ENCODE data around the gene TMEM100. TPM values are rescaled to one million over a fixed set of nuclear protein-coding genes. Genes with fewer than 3 reads are reported as not detected.

TMEM100 gene
- total RNA-seq, 1 donor from 2014 or later, result 443 TPM

GRCh38 chr17:55743103-55743679 lies 20.5 kb upstream of the TMEM100 start:
- ATAC-seq (no peak), DNase-seq (no peak)
- H3K27ac ChIP-seq, result no peak overlapping the region
- no peak overlapping the region for H3K4me3 ChIP-seq
- no peaks in the 10 kb centered on the region for H3K4me1 ChIP-seq
- intact Hi-C loops (cut with DNase I), result no loop called here
- no peaks in the 10 kb centered on the region for H3K36me3 ChIP-seq
- no peaks in the 10 kb centered on the region for H3K9me3 ChIP-seq
- no peak for TF ChIP-seq CTCF (IDR thresholded peaks at IDR 0.05)
- no peaks in the 10 kb centered on the region for H3K27me3 ChIP-seq (ENCODE audit: low read depth)

GRCh38 chr17:55742272-55743102 lies 19.8 kb upstream of the TMEM100 start:
- H3K4me1 ChIP-seq, result no peaks in the 10 kb centered on the region
- H3K4me3 ChIP-seq, result no peak overlapping the region
- no peak for ATAC-seq
- no peaks in the 10 kb centered on the region for H3K36me3 ChIP-seq
- TF ChIP-seq CTCF (IDR thresholded peaks at IDR 0.05), result no peak
- no peaks in the 10 kb centered on the region for H3K9me3 ChIP-seq
- H3K27ac ChIP-seq, result no peak overlapping the region
- intact Hi-C loops (cut with DNase I), result no loop called here
- DNase-seq, result no peak
- H3K27me3 ChIP-seq (ENCODE audit: low read depth), result no peaks in the 10 kb centered on the region

- Histone ChIP-seq H3K27ac (no peak overlapping the region), H3K36me3 (no peaks in the 10 kb centered on the region), H3K9me3 (no peaks in the 10 kb centered on the region), H3K4me3 (no peak overlapping the region), H3K4me1 (no peaks in the 10 kb centered on the region), H3K27me3 (ENCODE audit: low read depth) (no peaks in the 10 kb centered on the region)
- intact Hi-C loops (cut with DNase I), result no loop called here
- ATAC-seq, result no peak
- no peak for DNase-seq
- no peak for TF ChIP-seq CTCF (IDR thresholded peaks at IDR 0.05)
These were observed 18.7 kb upstream of the TMEM100 start for GRCh38 chr17:55741356-55741700.

- Histone ChIP-seq H3K4me1 (peaks cover 4% of the 10 kb centered on the region), H3K27me3 (ENCODE audit: low read depth) (no peaks in the 10 kb centered on the region), H3K4me3 (no peak overlapping the region), H3K9me3 (no peaks in the 10 kb centered on the region), H3K36me3 (no peaks in the 10 kb centered on the region), H3K27ac (no peak overlapping the region)
- DNase-seq (no peak), ATAC-seq (no peak)
- intact Hi-C loops (cut with DNase I), result no loop called here
- no peak for TF ChIP-seq CTCF (IDR thresholded peaks at IDR 0.05)
These were observed 18.1 kb upstream of the TMEM100 start for GRCh38 chr17:55740511-55741355.

- Histone ChIP-seq H3K4me1 (peaks cover 21% of the 10 kb centered on the region), H3K4me3 (no peak overlapping the region), H3K36me3 (no peaks in the 10 kb centered on the region), H3K27ac (no peak overlapping the region), H3K27me3 (ENCODE audit: low read depth) (no peaks in the 10 kb centered on the region), H3K9me3 (no peaks in the 10 kb centered on the region)
- no peak for DNase-seq
- no peak for ATAC-seq
- intact Hi-C loops (cut with DNase I), result no loop called here
- TF ChIP-seq CTCF (IDR thresholded peaks at IDR 0.05), result no peak
These were observed 15.4 kb upstream of the TMEM100 start for GRCh38 chr17:55737976-55738501.

Data from lower lobe of right lung (tissue), 2 donors.